Hematopoietic multipotent progenitor cell treated with erythropoietin and hydrocortisone succinate and interleukin-3 and kit ligand, for 8 days (in vitro differentiated cells): ENCODE results near the gene HSFX1.

Experiments used
- DNase-seq: peaks from one replicate; pipeline ENCODE4 v3.0.0-alpha.2; 2015

HSFX1 gene

GRCh38 chrX:149807747-149808458, 34.0 kb downstream of the HSFX1 start:
- no peak for DNase-seq

GRCh38 chrX:149818652-149819051, 44.8 kb downstream of the HSFX1 start:
- no peak for DNase-seq

GRCh38 chrX:149819371-149819770, 45.5 kb downstream of the HSFX1 start:
- no peak for DNase-seq

- DNase-seq = peak; percentile 29
Measured at GRCh38 chrX:149825424-149825823, 51.6 kb downstream of the HSFX1 start.
